HG03469 (cell line): Measurements from ENCODE around the gene MBD5.

Source experiments
- ATAC-seq: cut with Tn5 transposase; IDR thresholded peaks from one replicate; pipeline ENCODE4 v1.9.1; 2021; ENCODE audit warnings: mild to moderate bottlenecking, moderate library complexity, moderate number of reproducible peaks; ENCODE audit not compliant: unreplicated experiment

MBD5 gene

DNA sequence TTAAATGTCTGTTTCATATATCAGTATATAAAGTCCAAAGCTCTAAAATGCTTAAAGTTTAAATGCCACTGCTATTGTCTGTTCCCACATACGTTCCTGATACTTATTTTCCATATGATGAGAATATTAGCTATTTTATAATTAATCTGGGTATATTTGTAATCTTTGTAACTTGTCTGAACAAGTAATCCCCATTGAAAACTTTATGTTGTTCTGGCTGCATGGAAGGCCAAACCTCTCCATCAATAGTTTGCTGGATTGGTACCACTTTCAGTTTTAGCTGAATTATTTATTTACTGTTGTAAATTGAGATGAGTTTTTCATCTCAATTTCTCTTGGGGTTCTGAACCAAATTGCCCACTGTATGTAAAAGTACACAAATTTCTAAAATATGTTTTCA, 1.5 kb downstream of the MBD5 start:
- ATAC-seq = no peak

DNA sequence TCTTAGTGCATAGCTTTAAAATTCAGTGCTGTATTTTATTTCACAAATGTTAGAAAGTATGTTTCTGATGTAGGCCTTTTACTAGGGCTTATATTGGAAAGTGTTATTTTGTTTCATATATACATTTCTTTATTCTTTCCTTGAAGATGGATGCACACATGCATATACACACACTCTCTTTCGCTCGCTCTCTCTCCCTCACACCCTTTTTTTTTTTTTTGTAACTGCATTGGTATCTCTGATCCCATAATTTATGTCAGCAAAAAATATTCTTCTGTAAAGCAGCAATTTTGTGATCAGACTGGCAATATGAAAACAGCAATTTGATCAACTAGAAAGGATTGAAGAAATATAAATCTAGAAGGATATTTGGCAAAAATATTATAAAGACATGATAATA, 2.0 kb downstream of the MBD5 start:
- ATAC-seq = no peak

DNA sequence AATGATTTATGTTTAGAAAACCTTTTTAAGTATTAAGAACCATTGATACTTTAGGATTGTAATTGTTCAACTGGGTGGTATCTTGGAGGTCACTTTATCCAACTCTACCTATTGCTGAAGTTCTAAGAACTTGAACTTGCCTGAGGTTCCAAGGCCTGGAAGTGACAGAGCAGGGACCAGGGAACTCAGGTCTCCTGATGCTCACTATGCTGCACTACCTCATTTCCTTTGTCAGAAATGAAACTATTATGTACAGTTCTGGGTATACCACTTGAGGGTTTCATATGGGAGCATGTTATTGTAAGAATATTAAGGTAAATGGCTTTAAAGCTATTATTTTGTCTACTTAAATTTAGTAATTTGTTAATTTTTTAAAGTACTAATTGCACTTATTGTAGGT, 3.0 kb downstream of the MBD5 start:
- peak; percentile 39 for ATAC-seq

DNA sequence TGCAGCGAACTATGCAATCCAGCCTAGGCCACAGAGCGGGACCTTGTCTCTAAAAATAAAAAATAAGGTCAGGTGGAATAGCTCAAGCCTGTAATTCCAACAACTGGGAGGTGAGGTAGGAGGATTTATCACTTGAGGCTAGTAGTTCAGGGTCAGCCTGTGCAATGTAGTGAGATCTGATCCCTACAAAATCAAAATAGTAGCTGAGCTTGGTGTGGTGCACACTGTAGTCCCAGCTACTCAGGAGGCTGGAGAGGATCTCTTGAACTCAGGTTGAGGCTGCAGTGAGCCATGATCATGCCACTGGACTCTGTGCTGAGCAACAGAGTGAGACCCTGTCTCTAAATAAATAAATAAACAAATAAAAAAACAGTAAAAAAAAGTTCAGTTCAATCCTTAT, 5.7 kb downstream of the MBD5 start:
- no peak for ATAC-seq

DNA sequence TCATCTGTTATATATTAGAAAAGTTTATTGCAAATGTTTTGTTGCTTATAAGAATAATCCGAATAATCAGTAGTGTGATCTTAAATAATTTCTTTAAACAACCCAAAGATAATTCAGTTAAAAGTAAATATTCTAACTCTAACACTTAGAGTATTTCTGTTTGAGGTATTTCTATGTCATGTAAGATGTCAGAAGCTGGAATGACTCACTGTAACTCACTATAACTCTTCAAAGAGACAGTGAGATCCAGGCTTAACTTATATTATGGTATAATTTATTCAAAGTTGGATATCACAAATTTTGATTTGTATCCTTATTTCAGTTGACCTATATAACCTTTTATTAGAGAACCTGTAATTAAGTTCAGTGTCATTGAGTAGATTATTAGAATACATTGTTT, 6.9 kb downstream of the MBD5 start:
- no peak for ATAC-seq

DNA sequence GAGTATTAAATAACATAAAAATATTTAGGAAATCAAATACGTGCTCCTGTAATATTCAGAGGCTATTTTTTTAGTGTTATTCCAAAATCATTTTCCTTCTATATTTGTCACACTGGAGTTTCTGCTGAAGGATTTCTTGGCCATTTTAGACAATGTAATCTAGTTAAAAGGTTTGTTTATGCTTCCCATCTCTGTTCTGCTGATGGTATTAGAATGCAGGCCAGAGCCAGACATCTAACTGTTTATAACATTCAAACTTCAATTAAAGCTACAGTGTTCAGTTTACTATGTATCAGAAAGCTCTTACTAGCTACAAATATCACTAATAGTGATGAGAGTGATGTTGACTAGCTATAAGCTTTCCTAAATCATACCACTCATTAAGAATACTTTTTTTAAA, 7.9 kb downstream of the MBD5 start:
- no peak for ATAC-seq

DNA sequence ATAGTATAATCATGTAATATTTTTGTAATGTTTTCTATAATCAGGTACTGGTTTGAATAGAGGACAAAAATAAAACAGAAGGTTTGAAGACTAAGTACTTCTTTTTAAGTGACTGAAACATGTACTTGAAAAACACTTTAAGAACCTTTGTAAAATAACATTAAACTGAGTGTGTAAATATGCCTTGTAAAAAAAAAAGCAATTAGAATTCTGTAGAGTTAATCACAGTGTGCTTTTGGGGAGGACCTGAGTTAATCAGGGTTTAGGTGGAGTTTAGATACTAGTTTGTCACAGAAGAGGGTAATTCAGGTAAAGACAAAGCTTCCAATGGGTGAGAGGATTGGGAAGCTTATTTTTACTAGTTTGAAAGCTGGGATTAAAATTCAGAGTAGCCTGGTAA, 10.3 kb downstream of the MBD5 start:
- no peak for ATAC-seq

DNA sequence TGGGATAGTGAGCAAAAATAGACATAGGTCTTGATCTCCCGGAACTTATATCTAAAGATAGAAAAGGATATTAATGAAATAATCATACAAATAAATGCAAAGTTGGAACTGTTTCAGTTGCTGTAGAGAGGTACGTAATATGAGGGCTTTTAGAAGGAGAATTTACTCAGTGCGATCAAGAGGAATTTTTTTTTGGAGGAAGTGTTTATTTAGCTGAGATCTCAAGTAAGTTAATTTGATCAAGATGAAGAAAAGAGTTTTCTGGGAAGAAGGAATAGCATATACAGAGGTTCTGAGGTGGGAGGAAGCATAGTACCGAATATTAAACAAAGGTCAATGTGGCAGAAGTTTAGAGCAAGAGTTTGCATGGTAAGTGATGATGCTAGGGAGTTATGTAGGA, 11.3 kb downstream of the MBD5 start:
- ATAC-seq = no peak

DNA sequence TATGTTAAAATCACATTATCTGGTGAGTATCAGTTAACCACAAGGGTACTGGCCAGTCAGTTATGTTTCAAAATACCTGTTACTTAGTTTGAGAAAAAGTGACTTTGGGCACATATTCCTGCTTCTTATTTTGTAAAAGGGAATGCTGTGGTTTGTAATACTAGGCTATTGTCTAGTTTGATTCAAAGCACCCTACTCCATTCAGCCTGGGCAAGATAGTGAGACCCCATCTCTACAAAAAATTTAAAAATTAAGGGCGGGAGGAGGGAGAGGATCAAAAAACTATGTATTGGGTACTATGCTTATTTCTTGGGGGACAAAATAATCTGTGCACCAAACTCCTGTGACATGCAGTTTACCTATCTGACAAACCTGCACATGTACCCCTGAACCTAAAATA, 18.9 kb downstream of the MBD5 start:
- no peak for ATAC-seq

DNA sequence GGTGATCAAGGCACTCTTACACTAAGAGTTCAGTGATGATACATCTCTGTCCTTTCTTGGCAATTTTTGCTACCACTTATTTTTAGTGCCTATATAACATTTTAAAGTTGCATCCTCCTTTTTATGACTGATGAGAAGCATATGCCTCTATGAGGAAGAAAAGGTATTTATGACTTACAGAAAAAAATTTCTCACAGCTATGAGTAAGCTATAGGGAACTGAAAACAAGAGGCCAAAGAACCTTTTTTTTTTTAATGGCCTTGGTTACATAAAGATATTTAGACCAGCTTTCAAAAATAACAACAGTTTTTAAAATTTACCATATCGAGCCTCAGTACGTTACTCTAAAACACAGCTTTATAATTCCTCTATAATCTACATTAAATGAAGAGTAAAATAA, 21.3 kb downstream of the MBD5 start:
- peak; percentile 94 for ATAC-seq

DNA sequence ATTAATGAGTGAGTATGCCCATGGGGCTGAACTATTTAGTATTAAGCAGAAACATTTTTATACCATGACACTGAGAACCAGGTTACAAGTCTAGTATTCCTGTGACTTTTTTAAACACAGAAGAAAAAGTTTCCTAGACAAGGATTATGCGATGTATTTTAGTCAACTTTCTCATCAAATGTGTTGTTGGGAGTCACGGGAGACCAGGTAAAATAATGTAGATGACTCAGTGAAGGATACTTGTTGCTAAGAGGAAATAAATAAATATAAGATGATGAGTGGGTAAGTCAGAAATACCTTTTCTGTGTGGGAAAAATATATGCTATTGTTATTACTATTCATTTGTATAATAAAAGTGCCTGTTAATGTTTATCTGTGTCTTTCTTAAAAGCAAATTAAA, 23.4 kb downstream of the MBD5 start:
- ATAC-seq = no peak

DNA sequence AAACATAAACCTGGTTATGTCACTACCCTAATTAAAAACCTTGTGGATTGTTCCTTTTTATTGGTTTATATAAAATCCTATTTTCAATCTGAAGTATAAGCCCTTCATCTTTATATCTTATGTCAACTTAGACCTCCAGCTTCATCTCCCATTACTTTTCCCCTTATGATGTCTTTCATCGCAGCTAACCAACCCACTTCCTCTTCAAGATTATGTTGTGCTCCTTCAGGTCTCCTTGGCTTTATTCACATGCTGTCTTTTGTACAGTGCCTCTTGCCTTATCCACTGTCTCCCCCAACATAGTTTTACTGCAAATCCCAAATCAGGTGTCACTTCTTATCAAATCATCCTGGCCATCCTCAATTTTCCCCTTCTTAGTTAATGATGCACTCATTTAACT, 25.9 kb downstream of the MBD5 start:
- ATAC-seq = no peak

DNA sequence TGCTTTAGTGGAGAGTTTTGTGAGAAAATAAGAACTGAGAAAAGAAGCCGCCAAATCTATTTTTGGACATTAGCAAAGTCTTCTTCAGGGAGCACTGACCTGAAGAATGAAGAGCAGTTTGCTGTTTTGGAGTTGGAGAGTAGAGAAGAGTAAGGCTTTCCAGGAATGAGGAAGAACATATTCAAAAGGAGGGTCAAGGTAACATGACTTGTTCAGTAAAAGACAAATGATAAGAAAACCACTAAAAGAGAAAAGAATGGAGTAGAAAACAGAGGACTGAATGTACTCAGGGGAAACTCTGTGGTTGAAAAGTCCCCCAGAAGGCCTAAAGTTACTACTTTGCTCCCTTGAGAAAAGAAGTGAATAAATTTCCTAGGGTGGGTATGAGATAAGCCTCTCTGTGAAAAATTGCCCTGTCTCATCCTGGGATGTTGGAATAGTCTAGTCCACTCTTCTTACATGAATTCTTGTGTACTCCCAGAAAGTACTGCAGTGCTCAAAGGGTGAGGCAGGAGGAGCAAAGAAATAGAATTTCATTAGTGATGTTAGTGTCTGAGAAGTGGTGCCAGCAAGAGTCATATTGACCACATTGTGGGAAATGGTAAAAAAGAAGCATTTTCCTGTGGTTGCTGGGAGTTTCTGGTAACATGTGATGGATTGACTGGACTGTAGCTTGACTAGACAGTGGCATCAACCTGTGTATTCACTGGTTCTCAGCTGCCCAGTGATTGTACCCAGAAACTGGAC, 27.8 kb downstream of the MBD5 start:
- peak; percentile 43 for ATAC-seq

DNA sequence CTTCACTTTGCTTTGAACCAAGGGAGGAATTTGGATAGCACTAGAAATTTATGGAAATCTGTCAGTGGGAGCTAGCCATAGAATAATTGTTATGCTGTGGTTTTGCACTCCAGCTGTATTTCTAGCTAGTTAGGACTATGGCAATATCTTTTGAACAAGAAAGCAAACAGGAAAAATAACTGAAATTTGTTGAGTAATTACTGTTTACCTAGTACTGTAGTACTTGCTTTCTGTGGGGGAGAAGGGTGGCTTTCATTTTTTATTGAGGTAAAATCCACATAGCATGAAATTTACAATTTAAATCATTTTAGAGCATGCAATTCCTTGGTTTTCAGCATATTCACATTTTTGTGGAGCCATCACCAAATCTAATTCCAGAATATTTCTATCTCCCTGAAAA, 28.4 kb downstream of the MBD5 start:
- ATAC-seq = no peak

DNA sequence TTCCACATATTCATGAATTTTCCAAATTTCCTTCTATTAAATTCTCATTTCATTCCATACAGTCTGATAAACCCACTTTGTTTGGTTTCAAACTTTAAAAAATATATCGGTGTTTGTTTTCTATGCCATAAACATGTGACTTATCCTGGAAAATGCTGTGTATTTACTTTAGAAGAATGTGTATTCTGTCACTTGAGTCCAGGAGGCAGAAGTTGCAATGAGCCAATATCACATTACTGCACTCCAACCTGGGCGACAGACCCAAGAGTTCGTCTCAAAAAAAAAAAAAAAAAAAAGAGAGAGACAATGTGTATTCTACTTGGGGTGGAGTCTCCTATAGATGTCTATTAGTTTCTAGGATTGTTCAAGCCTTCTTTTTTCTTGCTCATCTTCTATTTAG, 31.8 kb downstream of the MBD5 start:
- ATAC-seq = no peak

DNA sequence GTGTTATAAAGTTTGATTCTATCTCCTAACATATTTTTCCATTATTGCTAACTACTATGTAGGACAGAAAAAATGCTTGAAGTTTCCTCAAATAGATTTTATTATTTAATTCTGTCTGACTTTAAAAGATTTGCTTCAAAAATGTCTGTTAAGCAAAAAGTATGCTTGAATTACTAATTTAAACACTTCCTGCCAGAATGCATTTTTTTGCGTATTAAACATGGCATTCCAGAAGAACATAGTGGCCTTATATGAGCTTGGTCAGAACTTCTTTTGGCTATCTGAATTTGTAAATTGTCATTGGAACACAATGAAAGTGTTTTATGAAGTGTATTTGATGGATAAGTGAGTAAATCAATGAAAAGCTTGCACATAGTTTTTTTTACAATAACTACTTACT, 37.8 kb downstream of the MBD5 start:
- no peak for ATAC-seq

DNA sequence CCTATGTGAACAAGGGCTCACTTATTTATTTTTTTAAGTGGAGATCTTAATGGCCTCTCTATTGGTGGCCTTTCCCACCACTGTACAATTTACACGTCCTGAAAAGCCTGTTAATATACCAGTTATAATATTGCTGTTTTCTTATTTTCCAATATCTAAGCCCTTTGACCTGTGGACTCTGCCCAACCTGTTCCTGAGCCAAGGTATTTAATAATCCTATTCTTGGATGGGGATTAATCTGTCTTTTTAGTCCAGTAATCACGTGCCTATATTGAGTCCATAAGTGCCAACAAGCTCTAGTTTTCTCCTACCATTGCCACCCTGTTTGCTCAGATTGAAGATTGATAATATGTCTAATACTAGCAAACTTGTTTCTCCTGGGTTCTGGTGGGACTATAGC, 42.7 kb downstream of the MBD5 start:
- ATAC-seq = no peak

DNA sequence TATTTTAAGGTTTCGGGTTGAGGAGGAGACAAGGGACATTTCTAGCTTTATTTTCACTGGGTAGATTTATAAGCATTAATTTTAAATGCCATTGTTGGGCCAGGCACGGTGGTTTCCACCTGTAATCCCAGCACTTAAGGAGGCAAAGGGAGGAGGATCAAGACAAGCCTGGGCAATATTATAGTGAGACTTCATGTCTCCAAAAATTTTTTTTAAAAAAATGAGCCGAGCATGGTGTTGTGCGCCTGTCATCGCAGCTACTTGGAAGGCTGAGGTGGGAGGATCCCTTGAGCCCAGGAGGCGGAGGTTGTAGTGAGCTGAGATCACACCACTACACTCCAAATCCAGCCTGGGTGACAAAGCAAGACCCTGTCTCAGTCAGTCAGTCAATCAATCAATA, 45.0 kb downstream of the MBD5 start:
- ATAC-seq = no peak

DNA sequence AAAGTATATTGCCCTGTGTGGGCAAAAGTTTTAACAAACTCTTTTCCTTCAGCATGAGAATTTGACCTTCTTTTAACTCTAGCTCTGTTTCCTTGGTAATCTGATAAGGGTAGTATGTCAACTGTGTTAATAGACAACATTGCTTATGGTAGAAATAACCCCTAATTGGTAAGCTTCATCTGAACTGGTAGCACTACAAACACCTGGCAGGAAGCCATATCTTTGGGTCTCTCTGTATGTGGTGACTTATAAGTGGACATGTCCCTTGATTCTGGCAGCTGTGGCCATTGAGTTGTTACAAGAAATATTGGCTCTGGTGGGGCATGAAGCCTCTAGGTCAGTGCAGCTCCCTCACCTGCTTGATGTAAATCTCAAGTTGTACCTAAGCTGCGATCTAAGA, 46.9 kb downstream of the MBD5 start:
- no peak for ATAC-seq

DNA sequence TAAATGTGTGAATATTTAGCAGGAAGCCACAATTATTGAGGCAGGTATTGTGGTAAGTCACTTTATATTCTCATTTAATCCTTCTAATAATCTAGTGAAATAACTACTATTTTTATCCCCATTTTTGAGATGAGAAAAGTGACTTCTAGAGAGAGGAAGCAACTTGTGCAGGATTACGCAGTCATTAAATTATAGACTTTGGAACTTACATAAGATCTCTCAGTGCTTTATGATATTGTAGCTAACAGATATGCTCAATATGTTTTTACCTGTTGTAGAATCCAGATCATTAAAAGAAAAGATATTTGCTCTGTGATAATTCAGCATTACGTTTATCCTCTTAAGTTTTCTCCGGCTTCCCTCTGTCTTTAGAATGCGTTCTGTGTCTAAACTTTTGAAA, 50.5 kb downstream of the MBD5 start:
- ATAC-seq = no peak

DNA sequence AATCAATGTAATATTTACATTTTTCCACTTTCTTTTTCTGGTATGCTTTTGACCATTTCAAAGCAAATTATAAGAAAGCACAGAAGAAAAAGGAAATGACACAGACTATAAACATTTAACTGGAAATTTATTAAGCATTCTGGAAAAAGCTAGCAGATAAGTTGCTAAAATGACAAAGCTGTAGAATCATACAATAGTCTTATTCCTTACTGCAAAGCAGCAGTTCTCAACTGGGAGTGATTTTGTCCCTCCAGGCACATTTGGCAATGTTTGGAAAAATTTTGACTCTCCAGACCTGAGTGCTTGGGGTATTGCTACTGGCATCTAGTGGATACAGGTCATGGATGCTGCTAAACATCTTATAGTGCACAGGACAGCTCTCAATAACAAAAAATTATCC, 75.1 kb downstream of the MBD5 start:
- no peak for ATAC-seq

DNA sequence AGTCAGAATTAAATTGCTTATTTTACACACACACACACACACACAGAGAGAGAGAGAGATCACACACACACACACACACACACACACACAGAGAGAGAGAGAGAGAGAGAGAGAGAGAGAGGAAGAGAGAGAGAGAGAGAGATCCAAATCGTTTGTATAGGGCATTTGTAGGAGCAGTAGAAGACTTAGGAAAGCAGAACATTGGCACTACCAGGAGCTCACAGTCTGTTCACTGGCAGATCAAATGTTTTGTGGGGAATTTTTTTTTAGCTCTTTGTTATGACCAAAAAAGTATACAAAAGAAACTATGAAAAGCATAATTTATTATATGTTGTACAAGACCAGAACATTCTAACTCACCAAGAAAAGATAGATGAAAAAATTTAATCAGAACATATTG, 81.8 kb downstream of the MBD5 start:
- ATAC-seq = no peak

DNA sequence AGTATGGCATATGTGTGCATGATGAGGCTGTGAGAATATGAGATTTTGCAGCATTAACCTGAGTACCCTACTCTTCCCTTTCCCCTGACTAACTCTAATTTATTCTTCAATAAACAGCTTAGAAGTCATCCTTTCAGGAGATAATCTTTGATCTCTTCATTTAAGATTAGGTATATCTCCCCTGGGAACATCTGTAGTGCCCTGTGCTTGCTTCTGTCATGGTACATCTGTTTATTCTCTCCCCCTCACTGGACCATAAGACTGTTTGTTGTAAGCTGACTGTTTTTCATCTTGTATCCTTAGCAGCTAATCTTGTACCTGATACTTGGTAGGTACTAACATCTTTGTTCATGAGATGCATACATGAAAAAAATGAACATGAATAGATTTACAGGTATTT, 83.1 kb downstream of the MBD5 start:
- no peak for ATAC-seq
